HepG2 (cell line): ENCODE measurements around the gene SGK1. TPM values are rescaled to one million over a fixed set of nuclear protein-coding genes. Genes with fewer than 3 reads are reported as not detected.

Source experiments
- CBX2 ChIP-seq, 2 experiments: fragments of 200-600 bp in 1 of 2; sonication (generic); formaldehyde crosslinking in 1 of 2; IDR thresholded peaks; 2 replicates each; pipeline versions ENCODE4 v1.7.0 to v1.8.1; 2018 to 2022; ENCODE audit warnings: low read depth in 2 of 2, low read length in 1 of 2, mild to moderate bottlenecking in 1 of 2, missing genetic modification reagents in 1 of 2
- KDM5A ChIP-seq: fragments of 200-600 bp; sonication (generic); IDR thresholded peaks from 2 replicates; pipeline ENCODE4 v1.7.0; 2018; ENCODE audit warnings: antibody characterized with exemption, mild to moderate bottlenecking, low read length, borderline replicate concordance
- MIER3 ChIP-seq: IDR thresholded peaks from 2 replicates; pipeline ENCODE4 v1.6.1; 2016; ENCODE audit warnings: missing compliant biosample characterization, borderline replicate concordance
- RARG ChIP-seq: sonication (generic); formaldehyde crosslinking; IDR thresholded peaks from 2 replicates; pipeline ENCODE4 v1.4.0; 2020; ENCODE audit warnings: low read depth, mild to moderate bottlenecking, missing genetic modification reagents
- RBAK ChIP-seq: sonication (generic); formaldehyde crosslinking; IDR thresholded peaks from 2 replicates; pipeline ENCODE4 v1.5.1; 2020; ENCODE audit warnings: mild to moderate bottlenecking, missing genetic modification reagents
- SALL1 ChIP-seq: sonication (generic); formaldehyde crosslinking; IDR thresholded peaks from 2 replicates; pipeline ENCODE4 v1.8.0; 2022; ENCODE audit warnings: mild to moderate bottlenecking, missing genetic modification reagents
- ZNF543 ChIP-seq: sonication (generic); formaldehyde crosslinking; IDR thresholded peaks from 2 replicates; pipeline ENCODE4 v1.4.0; 2020; ENCODE audit warnings: mild to moderate bottlenecking, missing genetic modification reagents
- ZNF589 ChIP-seq: sonication (generic); formaldehyde crosslinking; conservative IDR thresholded peaks from 2 replicates; pipeline ENCODE4 v1.8.0; 2022; ENCODE audit warnings: mild to moderate bottlenecking, moderate library complexity, missing genetic modification reagents
- polyA plus RNA-seq, 8 experiments: library from polyadenylated mRNA; depleted of rRNA in 3 of 8; stranded (reverse) in 7 of 8; unstranded in 1 of 8; fragments of >200 nt; fragmentation: Illumina TruSeq in 4 of 8; extraction: Trizol in 4 of 8; gene quantifications; 2 replicates each; pipeline versions ENCODE4 v1.2.1 to v1.2.3, GENCODE V29; 2011 to 2016; ENCODE audit warnings: low read depth in 4 of 8, missing spikeins in 1 of 8, mixed read lengths in 1 of 8; ENCODE audit not compliant: insufficient read depth in 1 of 8
- total RNA-seq, 5 experiments: library from RNA; depleted of rRNA; stranded (reverse); fragments of >200 nt; fragmentation: Illumina TruSeq; extraction: Trizol; gene quantifications; 2 replicates each; pipeline ENCODE4 v1.2.3, GENCODE V29; 2016; ENCODE audit warnings: low read depth in 1 of 5
- TF ChIP-seq, protein P1 (sequence below): sonication (generic); formaldehyde crosslinking; IDR thresholded peaks from 2 replicates; pipeline ENCODE4 v1.5.0; 2020; ENCODE audit warnings: mild to moderate bottlenecking, missing genetic modification reagents, borderline replicate concordance
- TF ChIP-seq, protein P2 (sequence below): sonication (generic); formaldehyde crosslinking; IDR thresholded peaks from 2 replicates; pipeline ENCODE4 v1.5.1; 2020; ENCODE audit warnings: mild to moderate bottlenecking, missing genetic modification reagents

SGK1 gene
- total and polyA plus RNA-seq, 2 of the 13 experiments (the other 11 are each of a cell fraction or from before 2014, with no cell fraction given): 56.1 to 56.2 TPM

DNA sequence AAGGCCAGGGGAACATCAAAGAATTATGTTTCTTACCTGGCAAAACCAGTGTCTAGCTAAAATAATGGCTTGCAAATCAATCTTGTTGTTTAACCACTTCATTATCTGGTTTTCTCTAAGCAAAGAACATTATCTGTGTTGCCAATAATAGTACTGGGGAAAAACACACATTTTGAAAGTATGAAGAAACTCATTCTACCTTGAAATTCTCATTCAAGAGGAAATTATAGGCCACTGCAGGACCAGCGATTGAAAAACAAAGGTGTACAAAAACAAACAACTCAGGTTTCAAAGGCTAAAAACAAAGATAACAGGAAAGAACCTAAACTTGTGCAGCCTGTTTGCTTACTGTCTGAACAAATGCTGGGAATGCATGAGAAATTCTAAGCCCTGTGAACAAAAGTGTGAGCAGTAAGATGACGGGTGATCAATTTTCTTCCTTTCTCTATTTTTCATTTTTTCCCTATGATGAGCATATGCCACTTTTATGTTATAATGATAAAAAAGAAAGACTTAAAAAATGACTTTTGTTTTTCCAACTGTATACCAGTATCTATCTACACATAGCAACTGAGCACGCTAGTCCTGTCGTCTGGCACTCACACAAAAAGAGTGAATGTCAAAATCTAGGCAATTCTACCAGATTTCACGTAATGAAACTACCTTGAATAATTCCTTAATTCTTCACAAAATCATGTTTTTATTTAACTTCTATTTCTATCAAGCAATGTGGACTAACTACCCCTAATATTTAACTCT is 117.9 kb downstream of the SGK1 start (continued):
- TF ChIP-seq, protein P1, sequence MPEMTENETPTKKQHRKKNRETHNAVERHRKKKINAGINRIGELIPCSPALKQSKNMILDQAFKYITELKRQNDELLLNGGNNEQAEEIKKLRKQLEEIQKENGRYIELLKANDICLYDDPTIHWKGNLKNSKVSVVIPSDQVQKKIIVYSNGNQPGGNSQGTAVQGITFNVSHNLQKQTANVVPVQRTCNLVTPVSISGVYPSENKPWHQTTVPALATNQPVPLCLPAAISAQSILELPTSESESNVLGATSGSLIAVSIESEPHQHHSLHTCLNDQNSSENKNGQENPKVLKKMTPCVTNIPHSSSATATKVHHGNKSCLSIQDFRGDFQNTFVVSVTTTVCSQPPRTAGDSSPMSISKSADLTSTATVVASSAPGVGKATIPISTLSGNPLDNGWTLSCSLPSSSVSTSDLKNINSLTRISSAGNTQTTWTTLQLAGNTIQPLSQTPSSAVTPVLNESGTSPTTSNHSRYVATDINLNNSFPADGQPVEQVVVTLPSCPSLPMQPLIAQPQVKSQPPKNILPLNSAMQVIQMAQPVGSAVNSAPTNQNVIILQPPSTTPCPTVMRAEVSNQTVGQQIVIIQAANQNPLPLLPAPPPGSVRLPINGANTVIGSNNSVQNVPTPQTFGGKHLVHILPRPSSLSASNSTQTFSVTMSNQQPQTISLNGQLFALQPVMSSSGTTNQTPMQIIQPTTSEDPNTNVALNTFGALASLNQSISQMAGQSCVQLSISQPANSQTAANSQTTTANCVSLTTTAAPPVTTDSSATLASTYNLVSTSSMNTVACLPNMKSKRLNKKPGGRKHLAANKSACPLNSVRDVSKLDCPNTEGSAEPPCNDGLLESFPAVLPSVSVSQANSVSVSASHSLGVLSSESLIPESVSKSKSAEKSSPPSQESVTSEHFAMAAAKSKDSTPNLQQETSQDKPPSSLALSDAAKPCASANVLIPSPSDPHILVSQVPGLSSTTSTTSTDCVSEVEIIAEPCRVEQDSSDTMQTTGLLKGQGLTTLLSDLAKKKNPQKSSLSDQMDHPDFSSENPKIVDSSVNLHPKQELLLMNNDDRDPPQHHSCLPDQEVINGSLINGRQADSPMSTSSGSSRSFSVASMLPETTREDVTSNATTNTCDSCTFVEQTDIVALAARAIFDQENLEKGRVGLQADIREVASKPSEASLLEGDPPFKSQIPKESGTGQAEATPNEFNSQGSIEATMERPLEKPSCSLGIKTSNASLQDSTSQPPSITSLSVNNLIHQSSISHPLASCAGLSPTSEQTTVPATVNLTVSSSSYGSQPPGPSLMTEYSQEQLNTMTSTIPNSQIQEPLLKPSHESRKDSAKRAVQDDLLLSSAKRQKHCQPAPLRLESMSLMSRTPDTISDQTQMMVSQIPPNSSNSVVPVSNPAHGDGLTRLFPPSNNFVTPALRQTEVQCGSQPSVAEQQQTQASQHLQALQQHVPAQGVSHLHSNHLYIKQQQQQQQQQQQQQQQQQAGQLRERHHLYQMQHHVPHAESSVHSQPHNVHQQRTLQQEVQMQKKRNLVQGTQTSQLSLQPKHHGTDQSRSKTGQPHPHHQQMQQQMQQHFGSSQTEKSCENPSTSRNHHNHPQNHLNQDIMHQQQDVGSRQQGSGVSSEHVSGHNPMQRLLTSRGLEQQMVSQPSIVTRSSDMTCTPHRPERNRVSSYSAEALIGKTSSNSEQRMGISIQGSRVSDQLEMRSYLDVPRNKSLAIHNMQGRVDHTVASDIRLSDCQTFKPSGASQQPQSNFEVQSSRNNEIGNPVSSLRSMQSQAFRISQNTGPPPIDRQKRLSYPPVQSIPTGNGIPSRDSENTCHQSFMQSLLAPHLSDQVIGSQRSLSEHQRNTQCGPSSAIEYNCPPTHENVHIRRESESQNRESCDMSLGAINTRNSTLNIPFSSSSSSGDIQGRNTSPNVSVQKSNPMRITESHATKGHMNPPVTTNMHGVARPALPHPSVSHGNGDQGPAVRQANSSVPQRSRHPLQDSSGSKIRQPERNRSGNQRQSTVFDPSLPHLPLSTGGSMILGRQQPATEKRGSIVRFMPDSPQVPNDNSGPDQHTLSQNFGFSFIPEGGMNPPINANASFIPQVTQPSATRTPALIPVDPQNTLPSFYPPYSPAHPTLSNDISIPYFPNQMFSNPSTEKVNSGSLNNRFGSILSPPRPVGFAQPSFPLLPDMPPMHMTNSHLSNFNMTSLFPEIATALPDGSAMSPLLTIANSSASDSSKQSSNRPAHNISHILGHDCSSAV (CRISPR knock-in tag): no peak
- TF ChIP-seq SALL1 (CRISPR knock-in tag) (peak; percentile 92; the same call in 1 of the 2 replicates), CBX2 (IDR thresholded peaks at IDR 0.05; ENCODE audit: low read depth, low read length) (no peak), CBX2 (CRISPR knock-in tag; IDR thresholded peaks at IDR 0.05; ENCODE audit: low read depth) (no peak), ZNF543 (CRISPR knock-in tag) (0 out of 2 replicates have a peak, but pooled peaks have one; percentile 20), MIER3 (peak; percentile 85; the same call in 1 of the 2 replicates), RARG (CRISPR knock-in tag) (no peak), KDM5A (no peak), ZNF589 (CRISPR knock-in tag) (no peak), RBAK (CRISPR knock-in tag) (no peak)
- TF ChIP-seq, protein P2, sequence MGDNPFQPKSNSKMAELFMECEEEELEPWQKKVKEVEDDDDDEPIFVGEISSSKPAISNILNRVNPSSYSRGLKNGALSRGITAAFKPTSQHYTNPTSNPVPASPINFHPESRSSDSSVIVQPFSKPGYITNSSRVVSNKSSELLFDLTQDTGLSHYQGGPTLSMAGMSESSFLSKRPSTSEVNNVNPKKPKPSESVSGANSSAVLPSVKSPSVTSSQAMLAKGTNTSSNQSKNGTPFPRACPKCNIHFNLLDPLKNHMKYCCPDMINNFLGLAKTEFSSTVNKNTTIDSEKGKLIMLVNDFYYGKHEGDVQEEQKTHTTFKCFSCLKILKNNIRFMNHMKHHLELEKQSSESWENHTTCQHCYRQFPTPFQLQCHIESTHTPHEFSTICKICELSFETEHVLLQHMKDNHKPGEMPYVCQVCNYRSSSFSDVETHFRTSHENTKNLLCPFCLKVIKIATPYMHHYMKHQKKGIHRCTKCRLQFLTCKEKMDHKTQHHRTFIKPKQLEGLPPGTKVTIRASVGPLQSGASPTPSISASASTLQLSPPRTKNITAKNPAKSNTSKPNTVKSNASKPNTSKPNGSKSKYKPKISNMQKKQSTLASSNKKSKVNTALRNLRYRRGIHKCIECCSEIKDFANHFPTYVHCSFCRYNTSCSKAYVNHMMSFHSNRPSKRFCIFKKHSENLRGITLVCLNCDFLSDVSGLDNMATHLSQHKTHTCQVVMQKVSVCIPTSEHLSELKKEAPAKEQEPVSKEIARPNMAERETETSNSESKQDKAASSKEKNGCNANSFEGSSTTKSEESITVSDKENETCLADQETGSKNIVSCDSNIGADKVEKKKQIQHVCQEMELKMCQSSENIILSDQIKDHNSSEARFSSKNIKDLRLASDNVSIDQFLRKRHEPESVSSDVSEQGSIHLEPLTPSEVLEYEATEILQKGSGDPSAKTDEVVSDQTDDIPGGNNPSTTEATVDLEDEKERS (CRISPR knock-in tag): peak; percentile 27; the same call in 1 of the 2 replicates
